Subcutaneous abdominal adipose tissue (tissue), 5 donors: ENCODE measurements around the gene SLC10A3.

Experiments used
- H3K27ac ChIP-seq: one replicate; pipeline ENCODE4 v1.7.0; 2013; ENCODE audit warnings: low read depth, mild to moderate bottlenecking, inconsistent platforms, low read length, moderate library complexity
- H3K27me3 ChIP-seq, 5 donors: one replicate each; pipeline ENCODE4 v1.7.0; 2013; ENCODE audit warnings: low read length in 5 of 5, inconsistent platforms in 1 of 5; ENCODE audit not compliant: control insufficient read depth in 5 of 5, insufficient read depth in 4 of 5
- H3K36me3 ChIP-seq, 5 donors: one replicate each; pipeline ENCODE4 v1.7.0; 2013; ENCODE audit warnings: low read length in 5 of 5; ENCODE audit not compliant: control insufficient read depth in 5 of 5, insufficient read depth in 5 of 5
- H3K4me1 ChIP-seq, 5 donors: one replicate each; pipeline ENCODE4 v1.7.0; 2013; ENCODE audit warnings: low read length in 5 of 5, mild to moderate bottlenecking in 3 of 5, moderate library complexity in 1 of 5; ENCODE audit not compliant: control insufficient read depth in 5 of 5, insufficient read depth in 5 of 5
- H3K4me3 ChIP-seq, 5 donors: one replicate each; pipeline ENCODE4 v1.7.0; 2013; ENCODE audit warnings: low read length in 5 of 5, low read depth in 1 of 5
- H3K9ac ChIP-seq, 5 donors: one replicate each; pipeline ENCODE4 v1.7.0; 2013; ENCODE audit warnings: low read length in 5 of 5, mild to moderate bottlenecking in 4 of 5, moderate library complexity in 3 of 5
- H3K9me3 ChIP-seq, 5 donors: one replicate each; pipeline ENCODE4 v1.7.0; 2013; ENCODE audit warnings: low read length in 5 of 5; ENCODE audit not compliant: control insufficient read depth in 5 of 5
- donor health status: healthy.
- donor health status: healthy.
- donor health status: healthy.
- donor health status: healthy.
- donor health status: healthy.

The SLC10A3 gene

GRCh38 chrX:154458954-154459778 lies 31.3 kb downstream of the SLC10A3 start:
- H3K9me3 ChIP-seq, result no peaks in the 10 kb centered on the region
- peaks cover 0 to 6% (median 3%) of the 10 kb centered on the region in 5 donors for H3K27me3 ChIP-seq
- peaks cover 0 to 32% (median 19%) of the 10 kb centered on the region in 5 donors for H3K36me3 ChIP-seq
- peaks cover 0 to 20% (median 12%) of the 10 kb centered on the region in 5 donors for H3K4me1 ChIP-seq
- peak overlapping the region in 4 of 5 donors; percentile 54 to 73 (median 60) for H3K9ac ChIP-seq
- no peak overlapping the region for H3K27ac ChIP-seq
- H3K4me3 ChIP-seq, result peak overlapping the region; percentile 59 to 74 (median 66)

- peaks cover 0 to 20% (median 12%) of the 10 kb centered on the region in 5 donors for H3K4me1 ChIP-seq
- peak within 1 kb of the TSS; percentile 59 to 74 (median 66) for H3K4me3 ChIP-seq
- H3K9me3 ChIP-seq, result no peaks in the 10 kb centered on the region
- peak within 1 kb of the TSS in 4 of 5 donors; percentile 54 to 73 (median 60) for H3K9ac ChIP-seq
- H3K27ac ChIP-seq, result no peak within 1 kb of the TSS
- H3K27me3 ChIP-seq, result peaks cover 0 to 6% (median 0%) of the 10 kb centered on the region in 5 donors
- peaks cover 0 to 25% (median 14%) of the 10 kb centered on the region in 5 donors for H3K36me3 ChIP-seq
Measured at GRCh38 chrX:154458116-154458953, 32.1 kb downstream of the SLC10A3 start, which contains the start of gene PLXNA3. Gene PLXNA3 (plus strand): TSS chrX:154458281. CDS start chrX:154460184, 1,903 bp downstream.

GRCh38 chrX:154457491-154458115 lies 32.8 kb downstream of the SLC10A3 start:
- H3K27ac ChIP-seq, result no peak overlapping the region
- H3K27me3 ChIP-seq, result peaks cover 0 to 6% (median 2%) of the 10 kb centered on the region in 5 donors
- peak overlapping the region in 1 of 5 donors; percentile 7 for H3K9ac ChIP-seq
- no peaks in the 10 kb centered on the region for H3K9me3 ChIP-seq
- peak overlapping the region in 4 of 5 donors; percentile 50 to 74 (median 57) for H3K4me3 ChIP-seq
- peaks cover 0 to 20% (median 14%) of the 10 kb centered on the region in 5 donors for H3K36me3 ChIP-seq
- peaks cover 0 to 20% (median 12%) of the 10 kb centered on the region in 5 donors for H3K4me1 ChIP-seq

GRCh38 chrX:154452823-154453222 lies 37.6 kb downstream of the SLC10A3 start:
- Histone ChIP-seq H3K9me3 (no peaks in the 10 kb centered on the region), H3K4me1 (peaks cover 0 to 3% (median 0%) of the 10 kb centered on the region in 5 donors), H3K27ac (no peak overlapping the region), H3K27me3 (peaks cover 2 to 10% (median 6%) of the 10 kb centered on the region in 5 donors), H3K9ac (no peak overlapping the region), H3K36me3 (peaks cover 0 to 37% (median 31%) of the 10 kb centered on the region in 5 donors), H3K4me3 (no peak overlapping the region)

GRCh38 chrX:154450312-154450711 lies 40.1 kb downstream of the SLC10A3 start:
- Histone ChIP-seq H3K27ac (no peak overlapping the region), H3K9me3 (no peaks in the 10 kb centered on the region), H3K36me3 (peaks cover 0 to 58% (median 35%) of the 10 kb centered on the region in 5 donors), H3K27me3 (peaks cover 3 to 11% (median 8%) of the 10 kb centered on the region in 5 donors), H3K4me3 (no peak overlapping the region), H3K4me1 (peaks cover 0 to 11% (median 3%) of the 10 kb centered on the region in 5 donors), H3K9ac (no peak overlapping the region)

GRCh38 chrX:154449618-154450017 lies 40.8 kb downstream of the SLC10A3 start:
- Histone ChIP-seq H3K36me3 (peaks cover 0 to 58% (median 35%) of the 10 kb centered on the region in 5 donors), H3K9ac (no peak overlapping the region), H3K9me3 (no peaks in the 10 kb centered on the region), H3K27ac (no peak overlapping the region), H3K4me3 (no peak overlapping the region), H3K4me1 (peaks cover 0 to 18% (median 10%) of the 10 kb centered on the region in 5 donors), H3K27me3 (peaks cover 3 to 12% (median 10%) of the 10 kb centered on the region in 5 donors)

- Histone ChIP-seq H3K27ac (no peak overlapping the region), H3K36me3 (peaks cover 0 to 58% (median 35%) of the 10 kb centered on the region in 5 donors), H3K27me3 (peaks cover 3 to 13% (median 7%) of the 10 kb centered on the region in 5 donors), H3K4me3 (no peak overlapping the region), H3K9ac (no peak overlapping the region), H3K9me3 (no peaks in the 10 kb centered on the region), H3K4me1 (peaks cover 0 to 23% (median 16%) of the 10 kb centered on the region in 5 donors)
Measured at GRCh38 chrX:154448484-154448883, 41.9 kb downstream of the SLC10A3 start.

GRCh38 chrX:154446430-154446829 lies 44.0 kb downstream of the SLC10A3 start:
- Histone ChIP-seq H3K36me3 (peaks cover 0 to 66% (median 40%) of the 10 kb centered on the region in 5 donors), H3K4me1 (peaks cover 0 to 26% (median 18%) of the 10 kb centered on the region in 5 donors), H3K4me3 (no peak overlapping the region), H3K9ac (no peak overlapping the region), H3K27ac (no peak overlapping the region), H3K27me3 (peaks cover 3 to 13% (median 7%) of the 10 kb centered on the region in 5 donors), H3K9me3 (no peaks in the 10 kb centered on the region)

GRCh38 chrX:154445776-154446175 lies 44.7 kb downstream of the SLC10A3 start:
- Histone ChIP-seq H3K27me3 (peaks cover 0 to 13% (median 7%) of the 10 kb centered on the region in 5 donors), H3K27ac (no peak overlapping the region), H3K9me3 (no peaks in the 10 kb centered on the region), H3K4me1 (peaks cover 0 to 26% (median 18%) of the 10 kb centered on the region in 5 donors), H3K36me3 (peaks cover 0 to 66% (median 40%) of the 10 kb centered on the region in 5 donors), H3K4me3 (no peak overlapping the region), H3K9ac (no peak overlapping the region)
